ENCODE results near the gene SCARB1. TPM values are rescaled to one million over a fixed set of nuclear protein-coding genes. Genes with fewer than 3 reads are reported as not detected.

Gene SCARB1
- total and polyA plus RNA-seq, 9 of the 15 experiments (the other 6 are each of a cell fraction or from before 2014, with no cell fraction given): 0.56 to 157 (median 52.8) TPM

GRCh38 chr12:124904306-124905098 lies 40.8 kb upstream of the SCARB1 start (continued):
- TF ChIP-seq ATF3 (IDR thresholded peaks at IDR 0.05) (peak; percentile 83), ATF3 (CRISPR knock-in tag; conservative IDR thresholded peaks at IDR 0.05) (peak; percentile 88), ARID2 (IDR thresholded peaks at IDR 0.05) (no peak), CXXC5 (CRISPR knock-in tag; IDR thresholded peaks at IDR 0.05) (peak; percentile 92), TCF7 (IDR thresholded peaks at IDR 0.05; ENCODE audit: borderline replicate concordance) (no peak), ZNF583 (CRISPR knock-in tag; IDR thresholded peaks at IDR 0.05) (peak; percentile 90), ETV6 (IDR thresholded peaks at IDR 0.05; ENCODE audit: borderline replicate concordance in 1 of 2, low read depth in 2 of 2, low read length in 1 of 2) (no peak), ETV6 (CRISPR knock-in tag; IDR thresholded peaks at IDR 0.05; ENCODE audit: borderline replicate concordance) (no peak), TOE1 (IDR thresholded peaks at IDR 0.05; ENCODE audit: borderline replicate concordance) (peak; percentile 84), TOE1 (CRISPR knock-in tag; IDR thresholded peaks at IDR 0.05; ENCODE audit: borderline replicate concordance, low read depth) (no peak), EWSR1 (IDR thresholded peaks at IDR 0.05; ENCODE audit: borderline replicate concordance, low read depth, partially characterized antibody) (no peak), CCNT2 (IDR thresholded peaks at IDR 0.05; ENCODE audit: borderline replicate concordance, extremely low read depth, insufficient read length, low read depth, low read length) (peak; percentile 12), GATA2 (CRISPR knock-in tag; IDR thresholded peaks at IDR 0.05) (no peak), SPI1 (IDR thresholded peaks at IDR 0.05; ENCODE audit: borderline replicate concordance, low read depth, low read length) (no peak), PCBP2 (IDR thresholded peaks at IDR 0.05; ENCODE audit: low read depth, low read length, poor library complexity, severe bottlenecking) (no peak), TAF15 (IDR thresholded peaks at IDR 0.05; ENCODE audit: low read depth, low read length) (no peak), ZNF395 (CRISPR knock-in tag; IDR thresholded peaks at IDR 0.05) (peak; percentile 96), FUS (optimal IDR thresholded peaks at IDR 0.05; ENCODE audit: low read depth, low read length) (no peak), ARID3B (CRISPR knock-in tag; IDR thresholded peaks at IDR 0.05; ENCODE audit: borderline replicate concordance) (no peak), NEUROD1 (IDR thresholded peaks at IDR 0.05; ENCODE audit: borderline replicate concordance, low read depth, low read length, partially characterized antibody) (peak; percentile 66), CC2D1A (IDR thresholded peaks at IDR 0.05) (no peak), SIX5 (IDR thresholded peaks at IDR 0.05; ENCODE audit: borderline replicate concordance in 1 of 2, insufficient read depth in 1 of 2, low read depth in 1 of 2, low read length in 2 of 2) (no peak), NRF1 (conservative IDR thresholded peaks at IDR 0.05 in 1 of 2, IDR thresholded peaks at IDR 0.05 in 1 of 2) (peak in 1 of 2 experiments; percentile 50; a peak in 3 of 4 replicates), POLR2B (IDR thresholded peaks at IDR 0.05; ENCODE audit: low read depth, partially characterized antibody) (no peak), KLF10 (CRISPR knock-in tag; IDR thresholded peaks at IDR 0.05) (no peak)
